ENCODE results near the gene OGFOD2.

- TF ChIP-seq CTCF (IDR thresholded peaks at IDR 0.05) (no peak), POLR2A (IDR thresholded peaks at IDR 0.05) (no peak)
These were observed 19.2 kb downstream of the OGFOD2 start for GRCh38 chr12:122994140-122994675.

All from heart left ventricle (tissue), 13 donors.